Activated naive CD4-positive, alpha-beta T cell treated with anti-CD3 and anti-CD28 coated beads, Interleukin-2, amount 50 U/mL, for 24 hours (primary cell): ENCODE measurements around the gene ACBD6.

Experiments used
- H3K27ac Mint-ChIP-seq: one replicate; pipeline ENCODE4 v1.8.0; 2021; ENCODE audit warnings: mild to moderate bottlenecking, mixed read lengths
- H3K27me3 Mint-ChIP-seq: one replicate; pipeline ENCODE4 v1.8.0; 2021; ENCODE audit warnings: mixed read lengths
- H3K36me3 Mint-ChIP-seq: one replicate; pipeline ENCODE4 v1.8.0; 2021; ENCODE audit warnings: mixed read lengths
- H3K4me1 Mint-ChIP-seq: one replicate; pipeline ENCODE4 v1.8.0; 2021; ENCODE audit warnings: mixed read lengths
- H3K4me3 Mint-ChIP-seq: one replicate; pipeline ENCODE4 v1.8.0; 2021; ENCODE audit warnings: mild to moderate bottlenecking, mixed read lengths
- H3K9me3 Mint-ChIP-seq: one replicate; pipeline ENCODE4 v1.8.0; 2021; ENCODE audit warnings: mixed read lengths

Gene ACBD6

DNA sequence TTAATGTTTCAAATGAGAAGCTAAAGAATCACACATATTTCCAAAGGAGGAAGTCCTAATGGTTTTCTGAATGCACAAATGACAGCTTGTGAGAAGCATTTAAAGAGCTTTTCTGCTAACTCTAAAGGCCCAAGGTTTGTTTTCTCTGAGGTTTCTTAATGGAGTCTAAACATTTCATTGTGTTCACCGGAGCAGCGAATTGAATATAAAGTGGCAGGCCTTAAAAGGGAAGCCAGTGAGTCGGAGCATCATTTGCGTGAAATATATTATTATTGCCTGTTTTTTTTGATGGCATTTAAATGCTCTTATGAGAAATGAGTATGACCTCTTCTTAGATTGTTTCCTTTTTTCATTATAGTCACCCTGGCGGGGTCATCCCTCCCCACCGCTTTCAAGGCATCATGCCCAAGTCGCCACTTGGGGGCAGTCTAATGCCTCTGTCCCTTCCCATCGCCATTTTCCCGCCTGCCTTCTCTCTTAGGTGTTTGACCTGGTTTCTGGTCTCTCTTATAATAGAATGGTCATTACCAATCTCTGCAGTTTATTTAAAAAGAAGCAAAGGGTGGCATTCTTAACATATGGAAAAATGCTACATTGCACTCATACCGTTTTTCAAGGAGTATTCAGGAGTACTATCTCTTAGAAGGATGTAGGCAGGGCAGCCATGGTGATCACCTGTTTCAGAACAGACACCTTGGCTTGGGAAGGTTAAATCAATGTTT, 31.1 kb upstream of the ACBD6 start:
- Mint-ChIP-seq H3K27ac (no peak overlapping the region), H3K4me1 (no peaks in the 10 kb centered on the region)

GRCh38 chr1:180532854-180533253, 30.5 kb upstream of the ACBD6 start:
- no peak overlapping the region for H3K27ac Mint-ChIP-seq
- H3K27me3 Mint-ChIP-seq, result no peaks in the 10 kb centered on the region
- no peaks in the 10 kb centered on the region for H3K36me3 Mint-ChIP-seq
- no peak overlapping the region for H3K4me3 Mint-ChIP-seq
- H3K9me3 Mint-ChIP-seq, result no peaks in the 10 kb centered on the region
- H3K4me1 Mint-ChIP-seq, result no peaks in the 10 kb centered on the region

More for the DNA sequence above, 31.1 kb upstream of the ACBD6 start:
- Mint-ChIP-seq H3K9me3 (no peaks in the 10 kb centered on the region), H3K4me3 (no peak overlapping the region), H3K27me3 (no peaks in the 10 kb centered on the region), H3K36me3 (no peaks in the 10 kb centered on the region)

GRCh38 chr1:180530501-180530900, 28.1 kb upstream of the ACBD6 start:
- H3K9me3 Mint-ChIP-seq, result no peaks in the 10 kb centered on the region
- no peak overlapping the region for H3K4me3 Mint-ChIP-seq
- H3K27ac Mint-ChIP-seq, result no peak overlapping the region
- H3K27me3 Mint-ChIP-seq, result no peaks in the 10 kb centered on the region
- peaks cover 3% of the 10 kb centered on the region for H3K4me1 Mint-ChIP-seq
- no peaks in the 10 kb centered on the region for H3K36me3 Mint-ChIP-seq

DNA sequence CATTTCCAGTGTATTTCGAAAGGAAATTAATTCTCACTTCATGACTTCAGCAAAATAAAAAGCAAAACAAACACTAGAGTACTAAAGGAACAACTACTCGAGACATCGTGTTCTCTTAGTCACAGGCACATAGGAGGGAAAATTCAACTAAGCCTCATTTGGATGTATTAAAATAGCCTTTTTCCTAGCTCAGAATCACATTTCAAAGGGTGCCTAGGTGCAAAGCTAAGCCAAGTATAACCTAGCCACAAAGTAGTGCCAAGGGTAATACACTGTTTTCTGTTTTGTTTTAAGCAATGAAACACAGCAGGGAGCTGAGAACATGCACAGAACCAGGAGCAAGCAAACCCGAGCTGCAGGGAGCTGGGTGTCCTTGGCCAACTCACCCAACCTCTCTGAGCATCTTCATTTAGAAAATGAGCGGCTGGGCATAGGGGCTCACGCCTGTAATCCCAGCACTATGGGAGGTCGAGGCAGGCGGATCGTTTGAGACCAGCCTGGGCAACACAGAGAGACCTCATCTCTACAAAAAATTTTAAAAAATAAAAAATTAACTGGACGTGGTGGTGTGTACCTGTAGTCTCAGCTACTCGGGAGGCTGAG, 26.6 kb upstream of the ACBD6 start:
- no peak overlapping the region for H3K4me3 Mint-ChIP-seq
- H3K36me3 Mint-ChIP-seq, result no peaks in the 10 kb centered on the region
- H3K4me1 Mint-ChIP-seq, result peaks cover 4% of the 10 kb centered on the region
- H3K9me3 Mint-ChIP-seq, result no peaks in the 10 kb centered on the region
- H3K27ac Mint-ChIP-seq, result no peak overlapping the region
- no peaks in the 10 kb centered on the region for H3K27me3 Mint-ChIP-seq

DNA sequence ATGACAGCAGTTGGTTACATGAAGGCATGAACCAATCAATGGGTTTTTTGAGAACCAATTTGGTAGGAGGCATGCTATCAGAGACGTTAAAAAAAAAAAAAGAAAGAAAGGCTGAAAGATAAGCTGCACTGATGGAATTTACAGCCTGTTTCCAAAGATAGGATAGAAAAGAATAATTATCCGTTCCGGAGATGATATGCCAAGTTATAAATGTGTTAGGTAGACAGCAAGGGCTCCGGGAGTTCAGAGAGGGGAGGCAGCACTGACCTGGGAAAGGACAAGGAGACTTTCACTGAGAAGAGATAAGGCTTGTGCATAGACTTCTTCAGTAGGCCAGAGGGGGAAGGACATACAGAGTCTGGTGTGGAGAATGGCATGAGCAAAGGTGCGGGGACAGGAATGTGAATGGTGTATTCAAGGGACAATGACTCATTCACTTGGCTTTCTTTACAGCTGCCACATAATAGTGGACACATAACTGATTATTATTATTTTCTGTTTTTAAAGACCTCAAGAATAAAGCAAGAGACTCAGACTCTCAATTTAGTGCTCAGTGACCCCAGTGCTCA, 24.8 kb upstream of the ACBD6 start:
- Mint-ChIP-seq H3K9me3 (no peaks in the 10 kb centered on the region), H3K27ac (no peak overlapping the region), H3K4me1 (peaks cover 4% of the 10 kb centered on the region), H3K27me3 (no peaks in the 10 kb centered on the region), H3K36me3 (no peaks in the 10 kb centered on the region), H3K4me3 (no peak overlapping the region)

DNA sequence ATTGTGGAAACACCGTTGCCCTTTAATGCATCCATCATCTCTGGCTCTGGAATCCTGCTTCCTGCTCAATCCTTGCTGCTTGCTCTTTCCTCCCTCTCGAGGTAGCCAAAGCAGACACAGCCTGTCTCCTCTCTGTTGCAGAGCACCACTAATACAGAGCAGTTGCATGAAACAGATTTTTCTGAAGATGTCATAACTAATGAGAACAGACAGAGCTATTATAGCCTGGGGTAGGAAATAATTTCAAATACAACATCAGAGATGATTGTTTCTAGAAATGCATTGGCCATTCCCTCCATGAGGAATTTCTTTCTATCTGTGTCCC, 23.3 kb upstream of the ACBD6 start:
- H3K27ac Mint-ChIP-seq, result no peak overlapping the region
- no peaks in the 10 kb centered on the region for H3K27me3 Mint-ChIP-seq
- H3K9me3 Mint-ChIP-seq, result no peaks in the 10 kb centered on the region
- H3K4me3 Mint-ChIP-seq, result no peak overlapping the region
- H3K4me1 Mint-ChIP-seq, result peaks cover 4% of the 10 kb centered on the region
- H3K36me3 Mint-ChIP-seq, result no peaks in the 10 kb centered on the region

DNA sequence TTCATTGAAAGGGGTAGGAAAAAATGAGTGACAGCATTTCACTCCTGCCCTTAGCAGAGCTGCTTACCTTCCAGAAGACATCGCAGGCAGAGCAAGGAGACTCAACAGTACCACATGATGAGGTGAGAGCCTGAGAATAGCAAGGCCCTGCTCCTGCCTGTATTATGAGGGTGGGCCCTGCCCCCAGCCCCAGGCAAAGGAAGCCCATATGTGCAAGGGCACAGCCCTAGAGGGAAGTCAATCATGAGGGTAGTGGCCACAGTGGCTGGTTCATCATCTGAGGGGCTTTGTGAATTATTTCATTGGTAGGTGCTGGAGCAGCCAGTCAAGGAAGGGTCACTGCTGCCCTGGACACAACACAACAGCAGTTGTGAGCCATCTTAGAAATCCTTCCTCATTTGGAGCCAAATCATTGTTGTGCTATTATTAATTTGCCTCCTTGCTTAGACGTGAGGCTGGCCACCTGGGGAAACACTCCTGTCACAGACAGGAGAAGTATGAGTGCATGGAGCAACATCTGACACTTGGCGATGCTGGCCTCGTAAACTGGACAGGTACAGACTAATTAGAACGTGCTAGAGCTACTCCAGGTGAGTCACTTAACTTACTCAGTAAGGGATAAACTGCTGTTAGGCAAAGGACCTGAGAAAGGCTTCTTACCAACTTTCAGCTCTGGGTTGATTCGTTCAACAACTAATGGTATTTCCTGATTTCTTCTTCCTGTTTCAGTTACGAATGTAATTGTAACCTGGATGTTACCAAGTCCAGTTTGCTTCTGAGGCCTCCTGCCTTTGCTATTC, 22.7 kb upstream of the ACBD6 start:
- H3K4me3 Mint-ChIP-seq, result no peak overlapping the region
- no peak overlapping the region for H3K27ac Mint-ChIP-seq
- H3K27me3 Mint-ChIP-seq, result no peaks in the 10 kb centered on the region
- no peaks in the 10 kb centered on the region for H3K9me3 Mint-ChIP-seq
- H3K36me3 Mint-ChIP-seq, result no peaks in the 10 kb centered on the region
- peaks cover 4% of the 10 kb centered on the region for H3K4me1 Mint-ChIP-seq

DNA sequence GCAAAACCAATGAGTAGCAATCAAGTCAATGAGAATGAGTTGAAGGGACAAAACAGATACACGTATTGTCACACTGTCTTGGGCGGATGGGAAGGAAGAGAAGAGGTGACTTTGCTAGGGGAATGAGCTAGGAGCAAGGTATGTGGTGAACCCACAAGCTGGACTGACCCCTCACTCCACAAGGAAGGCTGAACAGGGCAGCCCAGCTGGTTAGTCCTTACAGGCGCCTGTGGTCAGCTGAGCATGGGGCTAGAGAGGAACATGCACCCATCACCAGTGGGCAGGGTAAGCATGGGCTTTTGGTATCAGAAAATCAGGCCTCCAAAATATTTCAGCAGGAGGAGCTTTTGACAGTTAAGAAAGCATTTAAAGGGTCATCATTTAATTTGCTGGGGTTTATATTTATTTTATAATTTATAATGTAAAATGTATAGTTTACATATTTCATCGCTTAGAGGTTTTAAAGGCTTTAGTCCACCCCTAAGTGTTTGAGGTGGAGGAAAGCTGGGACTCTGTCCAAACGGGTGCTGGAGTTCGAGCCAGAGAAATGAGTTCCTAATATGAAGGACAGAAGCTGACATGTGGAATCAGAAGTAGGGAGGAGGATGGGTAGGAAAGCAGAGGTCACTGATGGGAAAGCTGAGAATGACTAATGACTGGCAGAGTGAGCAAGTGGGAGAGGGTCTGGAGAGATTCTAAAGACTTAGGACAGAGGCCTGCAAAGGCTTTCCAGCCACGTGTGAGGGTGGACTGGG, 22.0 kb upstream of the ACBD6 start:
- Mint-ChIP-seq H3K4me3 (no peak overlapping the region), H3K27ac (no peak overlapping the region), H3K36me3 (no peaks in the 10 kb centered on the region), H3K4me1 (peaks cover 4% of the 10 kb centered on the region), H3K27me3 (no peaks in the 10 kb centered on the region), H3K9me3 (no peaks in the 10 kb centered on the region)

DNA sequence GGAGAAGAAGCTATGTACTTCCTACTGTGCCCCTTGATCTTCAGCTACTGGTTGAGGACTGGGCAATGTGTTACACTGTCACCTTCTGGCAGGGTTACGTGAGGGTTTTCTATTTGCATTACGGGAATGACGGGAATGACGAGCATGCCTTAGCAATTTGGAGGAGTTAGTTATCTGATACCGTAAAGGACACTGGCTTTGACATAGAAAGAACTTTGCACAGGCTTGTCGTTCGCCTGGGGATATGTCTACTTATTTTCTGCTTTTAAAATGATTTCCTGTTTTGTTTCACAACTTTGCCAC, 19.8 kb upstream of the ACBD6 start:
- H3K4me3 Mint-ChIP-seq, result no peak overlapping the region
- H3K27me3 Mint-ChIP-seq, result no peaks in the 10 kb centered on the region
- no peak overlapping the region for H3K27ac Mint-ChIP-seq
- H3K36me3 Mint-ChIP-seq, result no peaks in the 10 kb centered on the region
- peaks cover 4% of the 10 kb centered on the region for H3K4me1 Mint-ChIP-seq
- no peaks in the 10 kb centered on the region for H3K9me3 Mint-ChIP-seq

- Mint-ChIP-seq H3K4me1 (peaks cover 4% of the 10 kb centered on the region), H3K27ac (no peak overlapping the region), H3K9me3 (no peaks in the 10 kb centered on the region), H3K36me3 (no peaks in the 10 kb centered on the region), H3K4me3 (no peak overlapping the region), H3K27me3 (no peaks in the 10 kb centered on the region)
Measured at GRCh38 chr1:180521474-180522212, 19.3 kb upstream of the ACBD6 start.

- no peak overlapping the region for H3K27ac Mint-ChIP-seq
- no peak overlapping the region for H3K4me3 Mint-ChIP-seq
- no peaks in the 10 kb centered on the region for H3K9me3 Mint-ChIP-seq
- H3K36me3 Mint-ChIP-seq, result no peaks in the 10 kb centered on the region
- no peaks in the 10 kb centered on the region for H3K4me1 Mint-ChIP-seq
- H3K27me3 Mint-ChIP-seq, result no peaks in the 10 kb centered on the region
Measured at GRCh38 chr1:180519846-180520245, 17.5 kb upstream of the ACBD6 start.

DNA sequence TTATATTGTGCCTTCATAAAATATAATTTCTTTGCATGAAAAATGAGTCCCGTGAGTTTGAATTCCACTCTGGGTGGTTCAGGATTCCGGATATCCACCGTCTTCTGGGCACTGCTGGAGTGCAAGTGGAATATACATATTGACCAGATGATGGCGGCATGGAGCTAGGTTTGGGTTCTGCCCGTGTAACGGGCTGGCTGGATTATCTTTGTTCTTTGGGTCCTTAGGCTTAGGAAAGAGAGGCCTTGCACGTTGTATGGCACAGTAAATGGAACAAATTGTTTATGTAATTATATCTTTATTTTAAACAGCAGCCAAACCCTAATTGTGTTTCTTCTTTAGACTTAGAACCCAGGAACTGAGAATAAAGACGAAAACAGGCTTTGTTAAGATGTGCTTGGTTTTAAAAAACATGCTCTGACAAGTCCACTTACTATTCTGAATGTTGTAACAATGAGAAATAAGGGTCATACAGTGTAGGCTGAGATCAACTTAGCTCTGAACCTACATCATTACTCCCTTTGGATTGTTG, 13.5 kb upstream of the ACBD6 start:
- H3K27me3 Mint-ChIP-seq, result peaks cover 2% of the 10 kb centered on the region
- H3K9me3 Mint-ChIP-seq, result no peaks in the 10 kb centered on the region
- no peaks in the 10 kb centered on the region for H3K4me1 Mint-ChIP-seq
- H3K36me3 Mint-ChIP-seq, result no peaks in the 10 kb centered on the region
- H3K4me3 Mint-ChIP-seq, result no peak overlapping the region
- no peak overlapping the region for H3K27ac Mint-ChIP-seq

DNA sequence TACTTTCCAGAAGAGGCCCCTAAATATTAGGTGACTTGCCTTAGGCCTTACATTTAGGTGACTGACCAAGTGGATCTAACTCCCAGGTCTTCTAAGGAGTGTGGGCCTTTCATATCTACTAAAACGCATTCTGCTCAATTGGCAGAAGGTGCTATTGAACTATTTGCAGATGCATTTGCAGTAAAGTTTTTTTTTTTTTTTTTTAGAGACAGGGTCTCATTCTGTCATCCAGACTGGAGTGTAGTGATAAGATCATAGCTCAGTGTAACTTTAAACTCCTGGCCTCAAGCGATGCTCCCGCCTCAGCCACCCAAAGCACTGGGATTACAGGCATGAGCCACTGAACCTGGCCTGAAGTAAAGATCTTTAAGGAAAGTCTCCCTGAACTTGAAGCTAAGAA, 13.0 kb upstream of the ACBD6 start:
- Mint-ChIP-seq H3K27me3 (peaks cover 2% of the 10 kb centered on the region), H3K36me3 (no peaks in the 10 kb centered on the region), H3K27ac (no peak overlapping the region), H3K9me3 (no peaks in the 10 kb centered on the region), H3K4me3 (no peak overlapping the region), H3K4me1 (no peaks in the 10 kb centered on the region)

DNA sequence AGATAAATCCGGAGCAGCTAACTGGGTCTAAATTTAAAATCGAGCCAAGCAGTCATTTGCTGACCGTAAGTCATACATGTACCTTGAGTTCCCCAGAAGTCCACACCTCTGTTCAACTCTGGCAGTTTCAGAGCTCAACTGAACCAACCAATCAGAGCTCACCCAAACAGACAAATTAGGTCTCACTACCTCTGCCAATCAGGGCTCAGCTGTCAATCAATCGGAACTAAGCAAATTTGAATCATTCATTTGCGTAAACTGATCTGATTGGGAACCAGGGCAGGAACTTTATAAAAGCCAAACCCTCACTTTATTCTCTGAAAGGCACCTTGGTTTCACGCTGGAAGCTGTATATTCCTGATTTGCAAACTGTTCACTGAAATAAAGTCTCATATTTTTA, 11.2 kb upstream of the ACBD6 start:
- Mint-ChIP-seq H3K4me1 (no peaks in the 10 kb centered on the region), H3K36me3 (no peaks in the 10 kb centered on the region), H3K9me3 (no peaks in the 10 kb centered on the region), H3K27me3 (peaks cover 2% of the 10 kb centered on the region), H3K4me3 (no peak overlapping the region), H3K27ac (no peak overlapping the region)

GRCh38 chr1:180510882-180511281, 8.5 kb upstream of the ACBD6 start:
- Mint-ChIP-seq H3K9me3 (no peaks in the 10 kb centered on the region), H3K4me3 (no peak overlapping the region), H3K4me1 (peaks cover 5% of the 10 kb centered on the region), H3K27ac (no peak overlapping the region), H3K27me3 (peaks cover 2% of the 10 kb centered on the region), H3K36me3 (no peaks in the 10 kb centered on the region)
